Caco-2 (cell line): ENCODE data around the gene KCND3. TPM values are rescaled to one million over a fixed set of nuclear protein-coding genes. Genes with fewer than 3 reads are reported as not detected.

ENCODE experiments used
- BruUV-seq: library from RNA; stranded (reverse); fragments of 400-500 nt; replicated peaks from 2 replicates; lab custom pipeline; 2021; lab: Mats Ljungman, UMichigan
- CTCF ChIA-PET: fragments of 300-600 bp; sonication (Branson Sonifier 250); formaldehyde crosslinking; loops from one replicate; lab custom pipeline; 2022; ENCODE audit warnings: antibody characterized with exemption; lab: Charles Lee
- POLR2A ChIA-PET: fragments of 300-600 bp; sonication (Branson Sonifier 250); formaldehyde crosslinking; loops from one replicate; lab custom pipeline; 2022; ENCODE audit warnings: antibody characterized with exemption; lab: Charles Lee
- DNase-seq, 2 experiments: peaks; one replicate each; pipeline versions ENCODE4 v3.0.0 to v3.0.0-alpha.2; 2020 to 2022
- H3K27me3 ChIP-seq: replicated peaks from 2 replicates; pipeline ENCODE4 v1.6.0; 2011; ENCODE audit warnings: low read length; ENCODE audit not compliant: control insufficient read depth, insufficient read depth
- H3K36me3 ChIP-seq: 2 replicates; pipeline ENCODE4 v1.5.1; 2011; ENCODE audit warnings: low read length; ENCODE audit not compliant: control insufficient read depth, insufficient read depth
- H3K4me1 ChIP-seq: fragments of 250-450 bp; sonication (Bioruptor Pico); 2 replicates; pipeline ENCODE4 v1.5.1; 2020; ENCODE audit warnings: mild to moderate bottlenecking
- H3K4me3 ChIP-seq: 2 replicates; pipeline ENCODE4 v1.5.1; 2011; ENCODE audit warnings: low read depth, mild to moderate bottlenecking, control low read depth, low read length
- H3K9me3 ChIP-seq: fragments of 250-450 bp; sonication (Bioruptor Pico); 2 replicates; pipeline ENCODE4 v1.5.1; 2020; ENCODE audit warnings: mild to moderate bottlenecking, moderate library complexity
- H3K27ac Mint-ChIP-seq: one replicate; pipeline ENCODE4 v1.8.0; 2022; ENCODE audit warnings: mixed read lengths; ENCODE audit not compliant: unreplicated experiment
- H3K27me3 Mint-ChIP-seq: one replicate; pipeline ENCODE4 v1.8.0; 2022; ENCODE audit warnings: mixed read lengths; ENCODE audit not compliant: insufficient read depth, unreplicated experiment
- H3K36me3 Mint-ChIP-seq: one replicate; pipeline ENCODE4 v1.8.0; 2022; ENCODE audit warnings: mild to moderate bottlenecking, mixed read lengths; ENCODE audit not compliant: insufficient read depth, unreplicated experiment
- H3K4me1 Mint-ChIP-seq: one replicate; pipeline ENCODE4 v1.8.0; 2022; ENCODE audit warnings: low read depth, mixed read lengths; ENCODE audit not compliant: unreplicated experiment
- H3K4me3 Mint-ChIP-seq: one replicate; pipeline ENCODE4 v1.8.0; 2022; ENCODE audit warnings: mild to moderate bottlenecking, moderate library complexity, mixed read lengths; ENCODE audit not compliant: unreplicated experiment
- H3K9me3 Mint-ChIP-seq: one replicate; pipeline ENCODE4 v1.8.0; 2022; ENCODE audit warnings: mixed read lengths; ENCODE audit not compliant: unreplicated experiment
- intact Hi-C: fragments of 100-400 bp; cut with micrococcal nuclease; formaldehyde crosslinking; loops from one replicate; pipeline ENCODE4 v1.10.0; 2022; ENCODE audit not compliant: unreplicated experiment
- total RNA-seq: library from RNA; stranded (reverse); gene quantifications from 2 replicates; pipeline ENCODE4 v1.2.3, GENCODE V29; 2022
- TF ChIP-seq, protein P1 (sequence below), 2 experiments: fragments of 200-600 bp in 1 of 2; IDR thresholded peaks; 1 replicate in 1 of 2; 2 replicates in 1 of 2; pipeline versions ENCODE4 v1.5.1 to v1.8.0; 2011 to 2022; ENCODE audit warnings: antibody characterized with exemption in 1 of 2, control low read depth in 1 of 2, inconsistent platforms in 1 of 2, low read depth in 1 of 2, low read length in 1 of 2, mild to moderate bottlenecking in 1 of 2, moderate library complexity in 1 of 2; ENCODE audit not compliant: insufficient read depth in 1 of 2, severe bottlenecking in 1 of 2, unreplicated experiment in 1 of 2

KCND3 gene
- total RNA-seq, 1 experiment from 2014 or later = 5.1 TPM

DNA sequence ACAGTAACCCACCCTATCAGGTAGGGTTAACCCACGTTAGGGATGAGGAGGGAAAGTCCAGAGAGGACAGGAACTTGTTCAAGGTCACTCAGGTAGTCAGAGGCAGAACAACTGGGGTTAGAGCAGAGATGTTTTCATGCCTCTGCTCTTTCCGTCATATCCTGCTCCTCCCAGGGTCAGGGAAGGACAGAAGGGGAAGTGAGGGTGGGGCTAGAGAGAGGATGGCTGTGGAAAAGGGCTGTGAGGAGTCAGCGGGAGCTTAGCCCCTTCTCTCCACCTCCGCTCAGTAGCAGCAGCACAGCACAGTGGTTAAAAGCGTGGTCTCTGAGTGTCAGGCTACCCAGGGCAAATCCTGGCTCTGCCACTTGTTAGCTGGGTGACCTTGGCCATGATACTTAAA is 197.2 kb downstream of the KCND3 start:
- POLR2A ChIA-PET = no interaction called here
- intact Hi-C loops = no loop called here
- Mint-ChIP-seq H3K9me3 (no peaks in the 10 kb centered on the region), H3K27me3 (peaks cover 4% of the 10 kb centered on the region), H3K4me1 (no peaks in the 10 kb centered on the region), H3K36me3 (no peaks in the 10 kb centered on the region), H3K27ac (no peak overlapping the region), H3K4me3 (no peak overlapping the region)
- CTCF ChIA-PET = no interaction called here
- Histone ChIP-seq H3K36me3 (no peaks in the 10 kb centered on the region), H3K4me3 (no peak overlapping the region), H3K9me3 (no peaks in the 10 kb centered on the region), H3K4me1 (no peaks in the 10 kb centered on the region), H3K27me3 (no peaks in the 10 kb centered on the region)
- DNase-seq = no peak
- BruUV-seq = no TSS peak
- TF ChIP-seq, protein P1, sequence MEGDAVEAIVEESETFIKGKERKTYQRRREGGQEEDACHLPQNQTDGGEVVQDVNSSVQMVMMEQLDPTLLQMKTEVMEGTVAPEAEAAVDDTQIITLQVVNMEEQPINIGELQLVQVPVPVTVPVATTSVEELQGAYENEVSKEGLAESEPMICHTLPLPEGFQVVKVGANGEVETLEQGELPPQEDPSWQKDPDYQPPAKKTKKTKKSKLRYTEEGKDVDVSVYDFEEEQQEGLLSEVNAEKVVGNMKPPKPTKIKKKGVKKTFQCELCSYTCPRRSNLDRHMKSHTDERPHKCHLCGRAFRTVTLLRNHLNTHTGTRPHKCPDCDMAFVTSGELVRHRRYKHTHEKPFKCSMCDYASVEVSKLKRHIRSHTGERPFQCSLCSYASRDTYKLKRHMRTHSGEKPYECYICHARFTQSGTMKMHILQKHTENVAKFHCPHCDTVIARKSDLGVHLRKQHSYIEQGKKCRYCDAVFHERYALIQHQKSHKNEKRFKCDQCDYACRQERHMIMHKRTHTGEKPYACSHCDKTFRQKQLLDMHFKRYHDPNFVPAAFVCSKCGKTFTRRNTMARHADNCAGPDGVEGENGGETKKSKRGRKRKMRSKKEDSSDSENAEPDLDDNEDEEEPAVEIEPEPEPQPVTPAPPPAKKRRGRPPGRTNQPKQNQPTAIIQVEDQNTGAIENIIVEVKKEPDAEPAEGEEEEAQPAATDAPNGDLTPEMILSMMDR (IDR thresholded peaks at IDR 0.05; ENCODE audit: insufficient read depth in 1 of 2, low read depth in 1 of 2, low read length in 1 of 2, severe bottlenecking in 1 of 2, unreplicated experiment in 1 of 2) = no peak

DNA sequence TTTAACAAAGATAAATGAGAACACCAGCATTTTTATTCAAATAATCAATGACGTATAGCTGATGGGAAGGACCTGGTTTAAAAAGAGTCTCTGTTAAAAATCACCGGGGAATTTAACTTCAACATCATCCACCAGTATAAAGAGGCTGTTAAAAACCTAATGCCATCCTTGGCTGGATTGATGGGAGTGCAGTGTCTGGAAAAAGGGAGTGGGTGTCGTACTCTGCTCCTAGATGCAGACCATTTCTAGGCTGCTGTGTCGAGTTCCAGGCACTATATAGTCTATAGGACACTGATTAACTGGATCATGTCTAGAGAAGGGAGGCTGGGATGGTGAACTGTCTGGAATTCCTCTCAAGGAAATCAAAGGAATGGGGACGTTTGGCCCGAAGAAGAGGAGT is 197.7 kb downstream of the KCND3 start:
- intact Hi-C loops = no loop called here
- DNase-seq = no peak
- Mint-ChIP-seq H3K4me3 (no peak overlapping the region), H3K4me1 (no peaks in the 10 kb centered on the region), H3K36me3 (no peaks in the 10 kb centered on the region), H3K27ac (no peak overlapping the region), H3K27me3 (peaks cover 4% of the 10 kb centered on the region), H3K9me3 (no peaks in the 10 kb centered on the region)
- Histone ChIP-seq H3K27me3 (no peaks in the 10 kb centered on the region), H3K4me3 (no peak overlapping the region), H3K4me1 (no peaks in the 10 kb centered on the region), H3K9me3 (no peaks in the 10 kb centered on the region), H3K36me3 (no peaks in the 10 kb centered on the region)
- TF ChIP-seq, protein P1 (IDR thresholded peaks at IDR 0.05; ENCODE audit: insufficient read depth in 1 of 2, low read depth in 1 of 2, low read length in 1 of 2, severe bottlenecking in 1 of 2, unreplicated experiment in 1 of 2) = no peak
- ChIA-PET CTCF (no interaction called here), POLR2A (no interaction called here)
- no TSS peak for BruUV-seq

DNA sequence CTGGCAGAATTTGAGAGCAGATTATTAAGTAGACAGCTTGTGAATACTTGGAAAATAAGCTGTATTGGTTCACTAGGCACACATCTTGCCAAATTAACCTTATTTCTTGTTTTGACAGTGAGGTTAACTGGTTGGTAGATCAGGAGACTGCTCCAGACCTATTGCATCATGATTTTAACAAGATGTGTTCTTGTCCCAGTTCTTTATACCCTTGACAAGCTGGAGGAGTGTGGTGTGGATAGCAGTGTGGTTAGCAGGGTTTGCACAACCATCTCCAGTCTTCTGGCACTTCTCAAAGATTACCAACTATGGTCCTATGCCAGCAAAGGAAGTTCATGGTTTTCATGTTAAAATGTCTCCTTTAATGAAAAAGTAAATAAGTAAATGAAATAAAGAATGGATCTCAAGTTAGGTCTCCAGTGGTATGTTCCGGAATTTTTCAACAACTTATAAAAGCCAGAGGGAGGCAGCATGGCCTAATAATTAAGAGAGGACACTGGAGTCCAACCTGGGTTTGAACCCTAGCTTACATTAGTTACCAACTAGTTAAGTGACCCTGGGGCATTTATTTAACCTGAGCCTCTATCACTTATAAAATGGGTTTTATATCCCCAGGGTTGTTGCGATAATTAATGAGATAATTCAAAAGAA is 199.7 kb downstream of the KCND3 start:
- Mint-ChIP-seq H3K9me3 (no peaks in the 10 kb centered on the region), H3K27ac (no peak overlapping the region), H3K27me3 (peaks cover 4% of the 10 kb centered on the region), H3K4me1 (no peaks in the 10 kb centered on the region), H3K36me3 (no peaks in the 10 kb centered on the region), H3K4me3 (no peak overlapping the region)
- intact Hi-C loops = no loop called here
- ChIA-PET POLR2A (no interaction called here), CTCF (no interaction called here)
- H3K9me3 ChIP-seq = no peaks in the 10 kb centered on the region
- TF ChIP-seq, protein P1 (IDR thresholded peaks at IDR 0.05; ENCODE audit: insufficient read depth in 1 of 2, low read depth in 1 of 2, low read length in 1 of 2, severe bottlenecking in 1 of 2, unreplicated experiment in 1 of 2) = no peak
- H3K4me3 ChIP-seq = no peak overlapping the region
- H3K36me3 ChIP-seq = no peaks in the 10 kb centered on the region
- no TSS peak for BruUV-seq
- no peak for DNase-seq
- H3K27me3 ChIP-seq = no peaks in the 10 kb centered on the region
- H3K4me1 ChIP-seq = no peaks in the 10 kb centered on the region
